Stimulated activated CD4-positive, alpha-beta T cell treated with anti-CD3 and anti-CD28 coated beads, Interleukin-4, amount 100 ng/mL, for 48 hours (primary cell): ENCODE measurements around the gene APOBEC2.
A peak's percentile ranks its signal among the peaks of the same experiment; 100 is the strongest.

Source experiments
- DNase-seq, 2 donors: peaks; one replicate each; pipeline ENCODE4 v3.0.0-alpha.2; 2020; ENCODE audit warnings: low read depth in 2 of 2

Gene APOBEC2

DNA sequence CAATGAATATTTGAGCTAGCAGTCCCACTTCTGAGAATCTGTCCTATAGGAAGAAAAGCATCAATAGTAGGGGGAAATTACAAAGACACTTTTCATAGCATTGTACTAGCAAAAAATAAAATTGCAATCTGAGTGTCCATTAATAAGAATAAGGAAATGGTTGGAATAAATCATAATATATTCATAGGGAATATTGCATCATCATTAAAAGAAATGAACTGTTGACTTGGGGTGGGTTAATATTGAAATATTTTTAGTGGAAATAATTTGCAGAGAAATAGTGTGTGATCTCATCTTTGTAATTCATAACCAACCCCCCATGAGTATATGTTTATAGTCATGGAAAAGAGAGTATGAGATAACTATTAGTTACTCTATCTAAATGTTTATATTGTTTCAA is 32.2 kb downstream of the APOBEC2 start:
- no peak for DNase-seq

DNA sequence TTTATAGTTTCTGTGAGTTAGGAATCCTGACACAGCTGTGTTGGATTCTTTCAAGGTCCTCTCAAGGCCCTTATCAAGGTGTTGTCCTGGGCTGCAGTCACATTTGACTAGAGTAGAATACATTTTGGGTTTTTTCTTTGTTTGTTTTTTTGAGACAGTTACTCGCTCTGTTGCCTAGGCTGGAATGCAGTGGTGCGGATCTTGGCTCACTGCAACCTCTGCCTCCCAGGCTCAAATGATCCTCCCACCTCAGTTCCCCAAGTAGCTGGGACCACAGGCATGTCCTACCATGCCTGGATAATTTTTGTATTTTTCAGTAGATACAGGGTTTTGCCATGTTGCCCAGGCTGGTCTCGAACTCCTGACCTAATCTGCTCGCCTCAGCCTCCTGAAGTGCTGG is 35.4 kb downstream of the APOBEC2 start:
- no peak for DNase-seq

DNA sequence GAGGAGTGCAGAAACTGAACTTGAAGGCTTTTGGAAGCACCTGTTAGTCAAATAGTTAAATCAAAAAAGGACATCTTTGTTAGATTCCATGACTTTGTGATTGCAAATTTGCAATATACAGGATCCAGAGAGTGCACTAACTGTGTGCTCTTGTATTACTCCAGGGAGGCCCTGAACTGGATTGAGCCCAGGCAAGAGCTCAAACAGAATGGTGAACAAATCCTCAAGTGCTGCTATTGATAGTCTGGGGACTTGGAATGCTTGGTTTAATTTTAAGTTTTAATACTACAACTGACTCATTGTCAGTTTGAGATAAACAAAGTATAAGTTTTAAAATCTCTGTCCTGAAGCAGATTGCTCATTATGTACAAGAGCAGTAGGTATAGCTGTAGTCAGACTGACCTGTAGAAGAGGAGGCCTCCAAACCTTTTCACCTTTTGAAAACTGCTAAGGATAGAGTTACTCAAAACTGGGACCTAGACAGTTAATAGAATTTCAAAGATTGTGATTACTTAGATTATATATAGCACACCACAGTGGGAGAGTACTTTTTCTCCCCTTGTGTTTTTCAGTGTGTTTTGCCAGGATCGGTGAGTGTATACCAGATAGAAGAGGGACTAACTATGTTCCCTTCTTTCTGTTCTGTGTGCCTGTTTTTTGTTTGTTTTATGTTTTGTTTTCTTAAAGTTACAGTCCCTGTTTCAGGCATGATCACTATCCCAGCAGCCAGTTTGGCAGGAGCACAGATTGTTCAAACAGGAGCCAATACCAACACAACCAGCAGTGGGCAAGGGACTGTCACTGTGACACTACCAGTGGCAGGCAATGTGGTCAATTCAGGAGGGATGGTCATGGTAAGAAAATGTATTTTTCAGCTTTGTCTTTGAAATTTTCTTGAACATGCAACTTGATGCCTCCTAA is 38.1 kb downstream of the APOBEC2 start:
- DNase-seq, result no peak

DNA sequence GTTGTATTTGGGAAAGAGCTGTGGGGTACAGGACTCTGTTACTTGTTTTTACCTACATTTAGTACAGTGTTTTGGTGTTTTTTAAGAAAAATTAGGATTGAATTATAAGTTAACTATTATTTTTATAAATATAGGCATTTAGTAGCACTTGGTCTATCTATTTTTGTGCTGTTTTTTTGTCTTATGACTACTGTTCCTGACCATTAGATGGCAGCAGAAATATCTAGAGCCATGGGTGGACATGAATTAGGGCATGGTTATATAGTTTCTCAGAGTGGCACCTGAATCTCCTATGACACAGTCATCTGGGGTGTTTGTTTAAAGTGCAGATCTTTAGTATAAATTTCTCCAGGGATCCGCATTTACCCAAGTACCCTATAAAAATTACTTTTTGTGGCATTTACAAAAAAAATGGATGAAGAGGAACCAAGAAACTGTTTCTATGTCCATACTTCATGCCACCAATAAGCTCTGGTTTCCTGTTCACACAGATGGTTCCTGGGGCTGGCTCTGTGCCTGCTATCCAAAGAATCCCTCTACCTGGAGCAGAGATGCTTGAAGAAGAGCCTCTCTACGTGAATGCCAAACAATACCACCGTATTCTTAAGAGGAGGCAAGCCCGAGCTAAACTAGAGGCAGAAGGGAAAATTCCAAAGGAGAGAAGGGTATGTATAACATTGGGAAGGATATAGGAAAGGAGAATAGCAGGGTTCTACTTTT is 39.6 kb downstream of the APOBEC2 start:
- DNase-seq, result no peak

DNA sequence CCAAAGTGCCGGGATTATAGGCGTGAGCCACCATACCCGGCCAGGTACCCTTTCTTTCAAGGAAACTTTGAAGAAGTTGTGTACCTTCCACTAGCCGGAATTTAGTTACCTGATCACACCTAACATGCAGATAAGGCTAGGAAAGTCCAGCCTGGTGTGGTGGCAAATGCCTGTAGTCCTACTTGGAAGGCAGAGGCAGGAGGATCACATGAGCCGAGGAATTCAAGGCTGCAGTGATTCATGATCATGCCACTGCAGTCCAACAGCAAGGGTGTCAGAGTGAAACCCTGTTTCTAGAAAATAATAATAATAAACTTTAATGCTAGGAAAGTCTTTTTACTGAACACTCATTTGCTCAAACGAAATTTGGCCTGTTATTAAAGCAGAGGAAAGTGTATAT is 40.7 kb downstream of the APOBEC2 start:
- DNase-seq, result no peak

DNA sequence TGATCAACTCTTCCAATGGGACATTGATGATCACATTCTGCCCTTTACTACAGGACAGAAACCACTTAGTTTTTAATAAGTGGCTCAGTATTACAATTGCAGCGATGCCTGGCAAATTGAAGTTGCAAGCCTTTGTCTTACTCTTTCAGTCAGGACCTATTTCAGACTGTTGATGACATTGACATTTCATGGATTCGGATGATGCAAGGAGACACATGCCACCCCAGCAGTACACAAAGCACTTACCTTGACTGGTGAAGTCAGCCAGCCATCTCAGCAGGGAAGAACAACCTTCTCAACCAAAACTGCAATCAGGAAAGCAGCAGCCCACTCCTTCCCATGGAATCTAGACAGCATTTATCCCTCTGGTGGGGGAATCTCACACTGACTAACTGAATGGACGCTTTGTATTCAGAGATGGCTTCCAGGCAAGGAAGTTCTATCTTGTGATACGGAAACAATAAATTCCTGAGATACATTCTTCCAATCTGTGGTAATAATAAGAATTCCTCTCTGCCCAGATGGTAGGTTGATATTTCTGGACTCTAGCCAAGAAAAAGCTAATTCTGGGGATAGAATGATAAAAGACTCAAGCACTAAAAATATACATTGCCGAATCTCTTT is 44.6 kb downstream of the APOBEC2 start:
- no peak for DNase-seq

DNA sequence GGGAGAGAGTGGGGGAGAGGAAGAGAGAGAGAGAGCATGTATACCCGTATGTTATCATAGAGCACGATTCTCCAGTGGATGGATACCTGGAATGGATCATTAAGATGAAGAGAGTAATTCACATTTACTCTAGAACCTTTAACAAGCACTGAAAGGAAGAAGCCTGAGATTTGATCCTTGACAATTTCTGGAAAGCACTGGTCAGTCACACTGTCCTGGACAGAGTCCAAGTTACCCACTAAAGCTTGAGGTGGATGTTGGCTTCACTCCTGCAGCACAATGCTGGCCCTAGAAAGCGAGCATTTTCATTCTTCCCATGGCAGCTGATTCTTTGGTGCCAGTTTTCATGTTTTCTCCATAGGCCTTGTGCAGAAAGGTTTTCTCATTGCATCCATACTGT is 45.4 kb downstream of the APOBEC2 start:
- no peak for DNase-seq

DNA sequence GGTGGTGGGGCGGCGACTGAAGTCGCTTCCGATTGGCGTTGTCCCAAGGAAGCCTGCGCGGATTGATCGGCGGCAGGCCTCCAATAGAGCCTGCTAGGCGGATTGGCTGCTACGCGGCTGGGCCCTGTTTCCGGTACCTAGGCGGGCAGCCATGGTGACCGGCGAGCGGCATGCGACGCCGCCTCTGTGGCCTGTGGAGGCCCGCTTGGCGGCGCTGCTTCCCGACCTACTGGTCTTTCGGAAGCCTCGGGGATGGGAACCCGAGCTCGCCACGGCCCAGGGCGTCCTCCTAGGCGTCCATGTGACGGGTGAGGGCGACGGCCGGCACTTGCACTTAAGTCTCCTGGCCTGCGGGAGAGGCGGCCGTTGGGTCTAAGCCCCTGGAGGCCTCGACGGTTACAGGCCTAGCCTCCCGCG is 47.9 kb downstream of the APOBEC2 start:
- DNase-seq, result peak in 1 of 2 donors; percentile 14

DNA sequence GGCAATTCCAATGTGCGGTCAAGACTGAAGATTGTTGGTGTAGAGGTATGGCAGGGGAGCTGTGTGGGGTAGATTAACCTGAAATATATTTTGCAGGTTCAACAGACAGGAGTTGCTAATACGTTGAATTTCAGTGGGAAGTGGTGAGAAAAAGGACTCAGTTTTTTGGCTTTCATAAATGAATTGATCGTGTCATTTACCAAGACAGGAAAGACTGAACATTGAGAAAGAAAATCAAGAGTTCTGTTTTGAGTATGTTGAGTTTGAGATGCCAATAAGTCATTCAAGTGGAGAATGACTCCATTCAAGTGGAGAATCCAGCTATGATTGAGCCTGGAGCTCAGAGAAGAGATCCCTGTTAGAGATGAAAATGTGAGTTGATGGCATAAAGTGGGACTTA is 50.8 kb downstream of the APOBEC2 start:
- no peak for DNase-seq

DNA sequence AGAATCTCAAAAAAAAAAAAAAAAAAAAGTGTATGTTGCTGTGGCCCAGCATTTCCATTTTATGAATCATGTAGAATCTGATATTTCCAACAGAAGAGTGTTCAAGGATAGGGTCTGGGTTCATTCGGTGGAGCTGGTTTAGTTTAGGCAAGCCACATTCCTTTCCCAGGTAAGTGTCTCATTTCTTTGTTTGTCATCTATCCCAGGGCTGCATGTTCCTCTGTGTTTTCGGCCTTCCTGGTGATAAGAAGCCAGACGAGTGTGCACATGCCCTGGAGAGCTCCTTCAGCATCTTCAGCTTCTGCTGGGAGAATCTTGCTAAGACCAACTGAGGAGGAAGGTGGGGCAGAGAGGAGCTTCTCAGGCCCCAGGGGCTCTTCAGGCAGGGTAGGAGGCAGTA is 58.0 kb downstream of the APOBEC2 start:
- no peak for DNase-seq
